OCI-LY3 (cell line): Measurements from ENCODE around the gene TBC1D8.

Experiments used
- EZH2phosphoT487 ChIP-seq: fragments of 200-600 bp; shearing (Covaris generic); IDR thresholded peaks from 2 replicates; pipeline ENCODE4 v1.6.1; 2018; ENCODE audit warnings: antibody characterized with exemption, mixed run types, low read depth
- TF ChIP-seq, protein P1 (sequence below): fragments of 200-600, 300-600 bp; sonication (generic); IDR thresholded peaks from 2 replicates; pipeline ENCODE4 v1.5.1; 2014; ENCODE audit warnings: antibody characterized with exemption, low read length, low read depth

DNA sequence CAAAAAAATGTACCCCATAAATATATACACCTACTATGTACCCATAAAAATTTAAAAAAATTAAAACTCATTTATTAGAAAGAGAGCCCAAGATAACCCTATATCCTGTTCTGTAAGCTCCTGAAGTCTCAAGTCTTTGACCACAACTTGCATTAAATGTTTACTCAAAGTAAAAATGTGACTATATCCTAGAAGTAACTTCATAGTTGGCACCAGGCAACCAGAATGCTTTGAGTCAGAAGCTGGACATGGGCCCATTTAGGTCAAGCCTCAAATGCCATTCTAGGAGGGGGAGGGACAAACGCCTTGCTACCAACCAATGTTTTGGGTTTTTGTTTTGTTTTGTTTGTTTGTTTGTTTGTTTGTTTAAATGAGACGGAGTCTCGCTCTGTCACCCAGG is 9.3 kb upstream of the TBC1D8 start:
- TF ChIP-seq, protein P1, sequence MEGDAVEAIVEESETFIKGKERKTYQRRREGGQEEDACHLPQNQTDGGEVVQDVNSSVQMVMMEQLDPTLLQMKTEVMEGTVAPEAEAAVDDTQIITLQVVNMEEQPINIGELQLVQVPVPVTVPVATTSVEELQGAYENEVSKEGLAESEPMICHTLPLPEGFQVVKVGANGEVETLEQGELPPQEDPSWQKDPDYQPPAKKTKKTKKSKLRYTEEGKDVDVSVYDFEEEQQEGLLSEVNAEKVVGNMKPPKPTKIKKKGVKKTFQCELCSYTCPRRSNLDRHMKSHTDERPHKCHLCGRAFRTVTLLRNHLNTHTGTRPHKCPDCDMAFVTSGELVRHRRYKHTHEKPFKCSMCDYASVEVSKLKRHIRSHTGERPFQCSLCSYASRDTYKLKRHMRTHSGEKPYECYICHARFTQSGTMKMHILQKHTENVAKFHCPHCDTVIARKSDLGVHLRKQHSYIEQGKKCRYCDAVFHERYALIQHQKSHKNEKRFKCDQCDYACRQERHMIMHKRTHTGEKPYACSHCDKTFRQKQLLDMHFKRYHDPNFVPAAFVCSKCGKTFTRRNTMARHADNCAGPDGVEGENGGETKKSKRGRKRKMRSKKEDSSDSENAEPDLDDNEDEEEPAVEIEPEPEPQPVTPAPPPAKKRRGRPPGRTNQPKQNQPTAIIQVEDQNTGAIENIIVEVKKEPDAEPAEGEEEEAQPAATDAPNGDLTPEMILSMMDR, result no peak
- no peak for TF ChIP-seq EZH2phosphoT487
